GM19239 (cell line): ENCODE results near the gene PCDHGA1.
"Not testable (repeated sequence)": the region's sequence is repeated elsewhere in the genome, so short reads cannot be mapped to it uniquely, and the experiment has no call there.

ENCODE experiments used
- DNase-seq: peaks from one replicate; pipeline ENCODE4 v3.0.0; 2011; ENCODE audit warnings: low spot score; ENCODE audit not compliant: insufficient read length
- FAIRE-seq: peaks from 2 replicates; lab custom pipeline; 2011; peaks lifted over from hg19 to GRCh38; lab: Jason Lieb, UNC

Gene PCDHGA1

GRCh38 chr5:141375444-141376155 is 45.3 kb downstream of the PCDHGA1 start:
- FAIRE-seq, result not testable (repeated sequence)

DNA sequence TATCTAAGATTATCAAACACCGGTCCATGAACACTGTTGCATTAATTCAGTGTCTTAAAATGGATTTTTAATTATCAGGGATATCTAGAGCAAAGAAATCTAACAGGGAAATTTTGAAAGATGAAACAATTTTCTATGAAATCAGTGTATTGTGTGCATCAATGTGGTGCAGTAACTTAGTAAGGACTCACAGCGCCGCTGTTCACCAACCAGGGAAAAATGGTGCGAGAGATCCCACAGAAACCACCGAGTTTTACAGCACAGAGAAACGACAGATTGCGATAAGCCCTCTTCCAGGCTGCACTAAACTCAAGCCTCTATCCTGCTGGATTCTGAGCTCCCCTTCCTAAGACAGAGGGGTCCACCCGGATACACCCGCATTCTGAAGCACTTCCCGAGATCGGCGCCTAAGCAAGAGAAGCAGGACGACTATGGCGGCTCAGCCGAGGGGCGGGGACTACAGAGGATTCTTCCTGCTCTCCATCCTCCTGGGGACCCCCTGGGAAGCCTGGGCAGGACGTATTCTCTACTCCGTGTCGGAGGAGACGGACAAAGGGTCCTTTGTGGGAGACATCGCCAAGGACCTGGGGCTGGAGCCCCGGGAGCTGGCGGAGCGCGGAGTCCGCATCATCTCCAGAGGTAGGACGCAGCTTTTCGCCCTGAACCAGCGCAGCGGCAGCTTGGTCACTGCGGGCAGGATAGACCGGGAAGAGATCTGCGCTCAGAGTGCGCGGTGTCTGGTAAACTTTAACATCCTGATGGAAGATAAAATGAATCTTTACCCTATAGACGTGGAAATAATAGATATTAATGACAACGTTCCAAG is 52.4 kb downstream of the PCDHGA1 start, which contains the start of gene PCDHGA7:
PCDHGA7 (plus strand) TSS at position 274 of the 826 bp plus-strand sequence; CDS start at position 432, 158 bp downstream.
- no peak for FAIRE-seq
- DNase-seq, result no peak

More at GRCh38 chr5:141375444-141376155, 45.3 kb downstream of the PCDHGA1 start:
- DNase-seq, result not testable (repeated sequence)

DNA sequence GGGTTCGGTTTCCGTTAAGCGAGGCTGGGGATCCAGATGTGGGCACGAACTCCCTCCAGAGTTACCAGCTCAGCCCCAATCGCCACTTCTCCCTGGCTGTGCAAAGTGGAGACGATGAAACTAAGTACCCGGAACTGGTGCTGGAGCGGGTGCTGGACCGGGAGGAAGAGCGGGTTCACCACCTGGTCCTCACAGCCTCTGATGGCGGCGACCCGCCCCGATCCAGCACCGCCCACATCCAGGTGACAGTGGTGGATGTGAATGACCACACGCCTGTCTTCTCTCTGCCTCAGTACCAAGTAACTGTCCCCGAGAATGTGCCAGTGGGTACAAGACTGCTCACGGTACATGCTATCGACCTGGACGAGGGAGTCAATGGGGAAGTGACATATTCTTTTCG is 53.0 kb downstream of the PCDHGA1 start:
- FAIRE-seq (no peak), DNase-seq (no peak)

DNA sequence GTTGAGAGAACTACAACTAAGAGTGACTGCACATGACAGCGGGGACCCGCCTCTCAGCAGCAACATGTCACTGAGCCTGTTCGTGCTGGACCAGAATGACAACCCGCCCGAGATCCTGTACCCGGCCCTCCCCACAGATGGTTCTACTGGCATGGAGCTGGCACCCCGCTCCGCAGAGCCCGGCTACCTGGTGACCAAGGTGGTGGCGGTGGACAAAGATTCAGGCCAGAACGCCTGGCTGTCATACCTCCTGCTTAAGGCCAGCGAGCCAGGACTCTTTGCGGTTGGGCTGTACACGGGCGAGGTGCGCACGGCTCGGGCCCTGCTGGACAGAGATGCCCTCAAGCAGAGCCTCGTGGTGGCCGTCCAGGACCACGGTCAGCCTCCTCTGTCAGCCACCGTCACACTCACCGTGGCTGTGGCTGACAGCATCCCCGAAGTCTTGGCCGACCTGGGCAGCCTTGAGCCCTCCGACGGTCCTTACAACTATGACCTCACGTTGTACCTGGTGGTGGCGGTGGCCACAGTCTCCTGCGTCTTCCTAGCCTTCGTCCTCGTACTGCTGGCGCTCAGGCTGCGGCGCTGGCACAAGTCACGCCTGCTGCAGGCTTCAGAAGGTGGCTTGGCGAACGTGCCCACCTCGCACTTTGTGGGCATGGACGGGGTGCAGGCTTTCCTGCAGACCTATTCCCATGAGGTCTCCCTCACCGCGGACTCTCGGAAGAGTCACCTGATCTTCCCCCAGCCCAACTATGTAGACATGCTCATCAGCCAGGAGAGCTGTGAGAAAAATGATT is 54.4 kb downstream of the PCDHGA1 start:
- no peak for DNase-seq
- no peak for FAIRE-seq

DNA sequence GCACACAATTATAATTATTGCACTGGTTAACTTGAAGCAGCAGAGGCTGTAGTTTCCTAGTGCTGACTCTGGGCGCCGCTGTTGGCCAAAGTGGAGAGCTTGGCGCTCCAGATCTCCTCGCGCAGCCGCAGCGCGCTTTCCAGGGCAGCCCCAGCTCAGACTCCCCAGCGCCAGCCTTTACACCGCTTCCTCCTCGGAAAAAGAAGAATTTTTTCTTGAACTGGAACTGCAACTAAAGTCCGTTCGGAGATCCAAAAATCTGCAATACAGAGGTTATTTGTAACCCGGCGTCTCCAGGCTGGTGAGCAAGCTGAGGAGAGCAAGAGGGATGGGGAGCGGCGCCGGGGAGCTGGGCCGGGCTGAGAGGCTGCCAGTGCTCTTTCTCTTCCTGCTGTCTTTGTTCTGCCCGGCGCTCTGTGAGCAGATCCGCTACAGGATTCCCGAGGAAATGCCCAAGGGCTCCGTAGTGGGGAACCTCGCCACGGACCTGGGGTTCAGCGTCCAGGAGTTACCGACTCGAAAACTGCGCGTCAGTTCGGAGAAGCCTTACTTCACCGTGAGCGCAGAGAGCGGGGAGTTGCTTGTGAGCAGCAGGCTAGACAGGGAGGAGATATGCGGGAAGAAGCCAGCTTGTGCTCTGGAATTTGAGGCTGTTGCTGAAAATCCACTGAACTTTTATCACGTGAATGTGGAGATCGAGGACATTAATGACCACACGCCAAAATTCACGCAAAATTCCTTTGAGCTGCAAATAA is 57.4 kb downstream of the PCDHGA1 start, which contains the start of gene PCDHGB4:
PCDHGB4 (plus strand) TSS at position 142 of the 755 bp plus-strand sequence; CDS start at position 329, 187 bp downstream.
- DNase-seq, result not testable (repeated sequence)
- FAIRE-seq, result peak; percentile 87

DNA sequence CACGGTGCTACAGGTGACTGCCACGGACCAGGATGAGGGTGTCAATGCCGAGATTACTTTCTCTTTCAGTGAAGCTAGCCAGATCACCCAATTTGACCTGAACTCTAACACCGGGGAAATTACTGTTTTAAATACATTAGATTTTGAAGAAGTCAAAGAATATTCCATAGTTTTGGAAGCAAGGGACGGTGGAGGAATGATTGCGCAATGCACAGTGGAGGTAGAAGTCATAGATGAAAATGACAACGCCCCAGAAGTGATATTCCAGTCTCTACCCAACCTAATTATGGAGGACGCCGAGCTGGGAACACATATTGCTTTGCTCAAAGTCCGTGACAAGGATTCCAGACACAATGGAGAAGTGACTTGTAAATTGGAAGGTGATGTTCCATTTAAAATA is 58.3 kb downstream of the PCDHGA1 start:
- FAIRE-seq, result no peak
- DNase-seq, result no peak

GRCh38 chr5:141389153-141390042 is 59.1 kb downstream of the PCDHGA1 start:
- DNase-seq, result no peak
- no peak for FAIRE-seq

- no peak for DNase-seq
- no peak for FAIRE-seq
Observed at GRCh38 chr5:141392429-141393198, 62.3 kb downstream of the PCDHGA1 start, which contains the start of gene PCDHGA8. TSS of gene PCDHGA8 (plus strand) at chr5:141392633. CDS start at chr5:141392814, 181 bp downstream.

GRCh38 chr5:141393267-141393666 is 63.0 kb downstream of the PCDHGA1 start:
- no peak for DNase-seq
- no peak for FAIRE-seq

GRCh38 chr5:141394401-141395187 is 64.3 kb downstream of the PCDHGA1 start:
- not testable (repeated sequence) for FAIRE-seq, DNase-seq

- not testable (repeated sequence) for DNase-seq
- peak; percentile 86 for FAIRE-seq
Observed at GRCh38 chr5:141397756-141398551, 67.6 kb downstream of the PCDHGA1 start, which contains the start of gene PCDHGB5. TSS of gene PCDHGB5 (plus strand) at chr5:141397947. CDS start at chr5:141398128, 181 bp downstream.

- FAIRE-seq, result no peak
- DNase-seq, result no peak
Observed at GRCh38 chr5:141398608-141399007, 68.3 kb downstream of the PCDHGA1 start.

- FAIRE-seq, result no peak
- no peak for DNase-seq
Observed at GRCh38 chr5:141399555-141400258, 69.4 kb downstream of the PCDHGA1 start.

- no peak for DNase-seq
- FAIRE-seq, result no peak
Observed at GRCh38 chr5:141402553-141403243, 72.4 kb downstream of the PCDHGA1 start, which contains the start of gene PCDHGA9. TSS of gene PCDHGA9 (plus strand) at chr5:141402778. CDS start at chr5:141402953, 175 bp downstream.

GRCh38 chr5:141403387-141403786 is 73.1 kb downstream of the PCDHGA1 start:
- DNase-seq, result no peak
- FAIRE-seq, result no peak
